HepG2 (cell line): Measurements from ENCODE around the gene USP8. TPM values are rescaled to one million over a fixed set of nuclear protein-coding genes. Genes with fewer than 3 reads are reported as not detected.

ENCODE experiments used
- ATAC-seq: fragments of 200-7000 bp; cut with Tn5 transposase; 3 replicates; pipeline ENCODE4 v1.9.1; 2020; ENCODE audit warnings: mild to moderate bottlenecking, moderate library complexity
- BruUV-seq: library from RNA; stranded (reverse); fragments of 400-500 nt; replicated peaks from 2 replicates; lab custom pipeline; 2021; lab: Mats Ljungman, UMichigan
- CTCF ChIA-PET: fragments of 300-600 bp; formaldehyde crosslinking; extraction: SDS; loops from one replicate; lab custom pipeline; 2021; ENCODE audit warnings: low total read pairs, inconsistent platforms, low intra/inter-chr PET ratio; lab: Yijun Ruan, JAX
- POLR2A ChIA-PET: fragments of 350-600 bp; sonication (Branson Sonifier 250); formaldehyde crosslinking; loops from one replicate; lab custom pipeline; 2020; ENCODE audit warnings: antibody characterized with exemption, inconsistent platforms; lab: Yijun Ruan, JAX
- DNase-seq: peaks from one replicate; pipeline ENCODE4 v3.0.0-alpha.2; 2015; ENCODE audit warnings: low spot score
- FAIRE-seq: peaks from 3 replicates; lab custom pipeline; 2011; peaks lifted over from hg19 to GRCh38; lab: Jason Lieb, UNC
- H2AFZ ChIP-seq: one replicate; pipeline ENCODE4 v1.6.1; 2011; ENCODE audit warnings: low read length, inconsistent platforms
- H3K27ac ChIP-seq: fragments of 300-600 bp; 3 replicates; pipeline ENCODE4 v1.8.0; 2011; ENCODE audit warnings: mixed run types, mild to moderate bottlenecking, mixed read lengths, low read length, inconsistent platforms; ENCODE audit not compliant: insufficient read depth; ENCODE audit errors: extremely low read length
- H3K27me3 ChIP-seq, 2 experiments: fragments of 200-600 bp in 1 of 2; 2 replicates in 1 of 2; 3 replicates in 1 of 2; pipeline versions ENCODE4 v1.6.0 to v1.8.0; 2011; ENCODE audit warnings: low read length in 2 of 2, mild to moderate bottlenecking in 2 of 2, moderate library complexity in 2 of 2, inconsistent platforms in 1 of 2; ENCODE audit not compliant: insufficient read depth in 2 of 2, control insufficient read depth in 1 of 2
- H3K36me3 ChIP-seq, 2 experiments: fragments of 200-600 bp in 1 of 2; replicated peaks in 1 of 2; 2 replicates in 1 of 2; 3 replicates in 1 of 2; pipeline versions ENCODE4 v1.5.1 to v1.8.0; 2011; ENCODE audit warnings: low read length in 2 of 2, inconsistent platforms in 1 of 2; ENCODE audit not compliant: insufficient read depth in 2 of 2, control insufficient read depth in 1 of 2
- H3K4me1 ChIP-seq: 2 replicates; pipeline ENCODE4 v1.5.1; 2012; ENCODE audit warnings: low read length, inconsistent platforms; ENCODE audit not compliant: insufficient read depth
- H3K4me2 ChIP-seq: 2 replicates; pipeline ENCODE4 v1.6.0; 2011; ENCODE audit warnings: low read depth, low read length, inconsistent platforms
- H3K4me3 ChIP-seq, 3 experiments: fragments of 200-600 bp in 1 of 3; sonication (generic), shearing (Covaris generic) in 1 of 3; replicated peaks in 1 of 3; 2 replicates each; pipeline ENCODE4 v1.5.1; 2011 to 2016; ENCODE audit warnings: low read length in 3 of 3, inconsistent platforms in 2 of 3, low read depth in 2 of 3, mild to moderate bottlenecking in 2 of 3, control low read depth in 1 of 3, mixed read lengths in 1 of 3; ENCODE audit not compliant: insufficient read depth in 1 of 3
- H3K79me2 ChIP-seq: one replicate; pipeline ENCODE4 v1.6.1; 2011; ENCODE audit warnings: low read length, inconsistent platforms; ENCODE audit not compliant: insufficient read depth
- H3K9ac ChIP-seq: 2 replicates; pipeline ENCODE4 v1.6.0; 2011; ENCODE audit warnings: mild to moderate bottlenecking, low read depth, low read length, inconsistent platforms; ENCODE audit not compliant: insufficient read depth
- H3K9me3 ChIP-seq: 2 replicates; pipeline ENCODE4 v1.5.1; 2012; ENCODE audit warnings: mild to moderate bottlenecking, low read length
- H4K20me1 ChIP-seq: 2 replicates; pipeline ENCODE4 v1.6.0; 2011; ENCODE audit warnings: inconsistent platforms, mild to moderate bottlenecking, low read length, moderate library complexity; ENCODE audit not compliant: insufficient read depth
- BCL6 ChIP-seq: IDR thresholded peaks from 2 replicates; pipeline ENCODE4 v1.6.1; 2016; ENCODE audit warnings: missing genetic modification reagents, missing compliant biosample characterization
- HMG20A ChIP-seq: IDR thresholded peaks from 2 replicates; pipeline ENCODE4 v1.6.1; 2016; ENCODE audit warnings: borderline replicate concordance
- KLF11 ChIP-seq: IDR thresholded peaks from 2 replicates; pipeline ENCODE4 v1.6.1; 2016; ENCODE audit warnings: missing compliant biosample characterization
- MIER3 ChIP-seq: IDR thresholded peaks from 2 replicates; pipeline ENCODE4 v1.6.1; 2016; ENCODE audit warnings: missing compliant biosample characterization, borderline replicate concordance
- NR2F1 ChIP-seq, 2 experiments: fragments of 450-650 bp in 1 of 2; formaldehyde crosslinking in 1 of 2; IDR thresholded peaks; 2 replicates each; pipeline versions ENCODE4 v1.5.0 to v1.6.1; 2016 to 2020; ENCODE audit warnings: mild to moderate bottlenecking in 1 of 2, missing compliant biosample characterization in 1 of 2, missing genetic modification reagents in 1 of 2, moderate library complexity in 1 of 2
- PHF5A ChIP-seq: IDR thresholded peaks from one replicate; pipeline ENCODE4 v1.6.1; 2018; ENCODE audit warnings: low read depth, missing genetic modification reagents; ENCODE audit not compliant: unreplicated experiment
- RXRB ChIP-seq: IDR thresholded peaks from 2 replicates; pipeline ENCODE4 v1.6.1; 2016; ENCODE audit warnings: borderline replicate concordance, missing genetic modification reagents, missing compliant biosample characterization
- SAP130 ChIP-seq: IDR thresholded peaks from 2 replicates; pipeline ENCODE4 v1.6.1; 2016; ENCODE audit warnings: low read depth
- SKI ChIP-seq: fragments of 450-650 bp; IDR thresholded peaks from one replicate; pipeline ENCODE4 v1.6.1; 2018; ENCODE audit warnings: mild to moderate bottlenecking; ENCODE audit not compliant: partially characterized antibody
- SOX13 ChIP-seq, 3 experiments: fragments of 450-650 bp in 1 of 3; sonication (generic) in 1 of 3; formaldehyde crosslinking in 1 of 3; IDR thresholded peaks in 2 of 3; conservative IDR thresholded peaks in 1 of 3; 2 replicates each; pipeline versions ENCODE4 v1.5.0 to v1.6.1; 2016 to 2020; ENCODE audit warnings: antibody characterized with exemption in 1 of 3, mild to moderate bottlenecking in 1 of 3, missing compliant biosample characterization in 1 of 3, missing genetic modification reagents in 1 of 3, moderate library complexity in 1 of 3
- ZNF343 ChIP-seq: sonication (generic); formaldehyde crosslinking; IDR thresholded peaks from 2 replicates; pipeline ENCODE4 v1.4.0; 2020; ENCODE audit warnings: mild to moderate bottlenecking, missing genetic modification reagents
- ZNF530 ChIP-seq: sonication (generic); formaldehyde crosslinking; IDR thresholded peaks from 2 replicates; pipeline ENCODE4 v1.5.0; 2020; ENCODE audit warnings: low read depth, mild to moderate bottlenecking, missing genetic modification reagents
- WGBS: methylation state at CpG from one replicate; pipeline ENCODE4 v1.1.6; 2017; ENCODE audit warnings: low lambda C conversion rate; 5-methylcytosine and 5-hydroxymethylcytosine counted together
- in situ Hi-C: cut with HindIII; loops from 2 replicates; pipeline ENCODE4 v1.10.0; 2017; ENCODE audit warnings: low pct_unique_long_range_greater_than_20kb; ENCODE audit not compliant: extremely low pct_ligation_motif_present
- intact Hi-C: fragments of 100-400 bp; cut with micrococcal nuclease; formaldehyde crosslinking; loops from one replicate; pipeline ENCODE4 v1.10.0; 2022; ENCODE audit not compliant: unreplicated experiment
- polyA plus RNA-seq, 8 experiments: library from polyadenylated mRNA; depleted of rRNA in 3 of 8; stranded (reverse) in 7 of 8; unstranded in 1 of 8; fragments of >200 nt; fragmentation: Illumina TruSeq in 4 of 8; extraction: Trizol in 4 of 8; gene quantifications; 2 replicates each; pipeline versions ENCODE4 v1.2.1 to v1.2.3, GENCODE V29; 2011 to 2016; ENCODE audit warnings: low read depth in 4 of 8, missing spikeins in 1 of 8, mixed read lengths in 1 of 8; ENCODE audit not compliant: insufficient read depth in 1 of 8
- total RNA-seq, 5 experiments: library from RNA; depleted of rRNA; stranded (reverse); fragments of >200 nt; fragmentation: Illumina TruSeq; extraction: Trizol; gene quantifications; 2 replicates each; pipeline ENCODE4 v1.2.3, GENCODE V29; 2016; ENCODE audit warnings: low read depth in 1 of 5

Gene USP8
- total and polyA plus RNA-seq, 2 of the 13 experiments (the other 11 are each of a cell fraction or from before 2014, with no cell fraction given): 36.4 to 50.7 TPM

- TF ChIP-seq NR2F1 (CRISPR knock-in tag; IDR thresholded peaks at IDR 0.05) (0 out of 4 replicates have a peak, but pooled peaks of 1 of the 2 experiments have one; percentile 8), HMG20A (peak; percentile 71; the same call in 1 of the 2 replicates), PHF5A (CRISPR knock-in tag) (no peak), ZNF530 (CRISPR knock-in tag) (no peak), RXRB (CRISPR knock-in tag) (peak; percentile 85), SKI (peak; percentile 84), SOX13 (IDR thresholded peaks at IDR 0.05) (no peak), SOX13 (CRISPR knock-in tag; conservative IDR thresholded peaks at IDR 0.05 in 1 of 2, IDR thresholded peaks at IDR 0.05 in 1 of 2) (0 out of 4 replicates have a peak, but pooled peaks of 1 of the 2 experiments have one; percentile 32), ZNF343 (CRISPR knock-in tag) (no peak), SAP130 (peak; percentile 59), BCL6 (CRISPR knock-in tag) (peak; percentile 75), MIER3 (CRISPR knock-in tag) (0 out of 2 replicates have a peak, but pooled peaks have one; percentile 30), KLF11 (CRISPR knock-in tag) (no peak)
- TF ChIP-seq, all 625 proteins: peak for 40
Observed at GRCh38 chr15:50542887-50543210, 118.6 kb downstream of the USP8 start (continued).

- no peak overlapping the region for H2AFZ ChIP-seq
- no peak for TF ChIP-seq KLF11 (CRISPR knock-in tag)
- WGBS: 96% methylated on average over 3 of the region's 3 CpGs
- H3K4me1 ChIP-seq: peaks cover 24% of the 10 kb centered on the region
- no peak overlapping the region for H3K4me3 ChIP-seq
- no peak overlapping the region for H3K4me2 ChIP-seq
- H4K20me1 ChIP-seq: no peaks in the 10 kb centered on the region
- no peak for FAIRE-seq
- no peak overlapping the region for H3K27ac ChIP-seq
- no peak overlapping the region for H3K9ac ChIP-seq
- ChIA-PET CTCF (no interaction called here), POLR2A (no interaction called here)
- H3K36me3 ChIP-seq: no peaks in the 10 kb centered on the region
- no peaks in the 10 kb centered on the region for H3K79me2 ChIP-seq
- in situ Hi-C loops (no loop called here), intact Hi-C loops (no loop called here)
- H3K9me3 ChIP-seq: no peaks in the 10 kb centered on the region
- no TSS peak for BruUV-seq
- no peak for ATAC-seq
- H3K27me3 ChIP-seq: no peaks in the 10 kb centered on the region; a peak in 1 of 5 replicates
- no peak for DNase-seq
Observed at GRCh38 chr15:50543556-50543955, 119.4 kb downstream of the USP8 start.
